Hepatocyte (in vitro differentiated cells): ENCODE results near the gene HNF1B.

Experiments used
- EZH2 ChIP-seq: fragments of 200-600 bp; sonication (generic); IDR thresholded peaks from 2 replicates; pipeline ENCODE4 v1.6.1; 2016; ENCODE audit warnings: antibody characterized with exemption, mild to moderate bottlenecking, borderline replicate concordance
- EZH2phosphoT487 ChIP-seq: fragments of 200-600 bp; sonication (generic); IDR thresholded peaks from one replicate; pipeline ENCODE4 v1.6.1; 2018; ENCODE audit warnings: antibody characterized with exemption, mild to moderate bottlenecking, low read depth, moderate library complexity; ENCODE audit not compliant: unreplicated experiment, severe bottlenecking
- TF ChIP-seq, protein P1 (sequence below): fragments of 200-600 bp; sonication (generic); IDR thresholded peaks from 2 replicates; pipeline ENCODE4 v1.5.1; 2016; ENCODE audit warnings: antibody characterized with exemption, mild to moderate bottlenecking; ENCODE audit not compliant: poor library complexity

DNA sequence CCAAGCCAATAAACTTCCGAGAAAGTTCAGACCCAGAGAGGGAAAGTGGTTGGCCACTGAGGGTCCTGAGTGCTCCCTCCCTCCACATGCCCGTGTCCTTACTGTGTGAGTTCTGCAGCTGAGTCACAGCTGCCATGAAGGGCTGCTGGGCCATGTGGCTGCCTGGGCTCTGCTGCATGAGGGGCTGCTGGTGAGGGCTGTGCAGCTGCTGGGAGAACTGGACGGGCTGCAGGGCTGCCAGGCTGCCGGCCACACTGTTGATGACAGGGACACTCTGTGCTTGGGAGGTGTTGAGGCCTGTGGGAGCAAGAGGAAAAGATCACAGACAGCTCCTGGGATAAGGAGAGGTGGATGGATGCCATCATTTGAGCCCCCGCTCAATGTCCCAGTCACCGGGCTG is 44.0 kb downstream of the HNF1B start:
- TF ChIP-seq, protein P1, sequence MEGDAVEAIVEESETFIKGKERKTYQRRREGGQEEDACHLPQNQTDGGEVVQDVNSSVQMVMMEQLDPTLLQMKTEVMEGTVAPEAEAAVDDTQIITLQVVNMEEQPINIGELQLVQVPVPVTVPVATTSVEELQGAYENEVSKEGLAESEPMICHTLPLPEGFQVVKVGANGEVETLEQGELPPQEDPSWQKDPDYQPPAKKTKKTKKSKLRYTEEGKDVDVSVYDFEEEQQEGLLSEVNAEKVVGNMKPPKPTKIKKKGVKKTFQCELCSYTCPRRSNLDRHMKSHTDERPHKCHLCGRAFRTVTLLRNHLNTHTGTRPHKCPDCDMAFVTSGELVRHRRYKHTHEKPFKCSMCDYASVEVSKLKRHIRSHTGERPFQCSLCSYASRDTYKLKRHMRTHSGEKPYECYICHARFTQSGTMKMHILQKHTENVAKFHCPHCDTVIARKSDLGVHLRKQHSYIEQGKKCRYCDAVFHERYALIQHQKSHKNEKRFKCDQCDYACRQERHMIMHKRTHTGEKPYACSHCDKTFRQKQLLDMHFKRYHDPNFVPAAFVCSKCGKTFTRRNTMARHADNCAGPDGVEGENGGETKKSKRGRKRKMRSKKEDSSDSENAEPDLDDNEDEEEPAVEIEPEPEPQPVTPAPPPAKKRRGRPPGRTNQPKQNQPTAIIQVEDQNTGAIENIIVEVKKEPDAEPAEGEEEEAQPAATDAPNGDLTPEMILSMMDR = no peak
- TF ChIP-seq EZH2phosphoT487 = no peak
- TF ChIP-seq EZH2 = no peak
